ENCODE results near the gene EYA4.
"Not testable (repeated sequence)": the region's sequence is repeated elsewhere in the genome, so short reads cannot be mapped to it uniquely, and the experiment has no call there.

EYA4 gene

GRCh38 chr6:133358574-133359150, 117.5 kb downstream of the EYA4 start:
- DNase-seq = no peak

- DNase-seq = no peak
These were observed 118.1 kb downstream of the EYA4 start for GRCh38 chr6:133359256-133359655.

GRCh38 chr6:133359760-133360159, 118.6 kb downstream of the EYA4 start:
- no peak for DNase-seq

- DNase-seq = no peak
These were observed 119.0 kb downstream of the EYA4 start for GRCh38 chr6:133360194-133360593.

GRCh38 chr6:133362813-133363212, 121.7 kb downstream of the EYA4 start:
- DNase-seq = no peak

DNA sequence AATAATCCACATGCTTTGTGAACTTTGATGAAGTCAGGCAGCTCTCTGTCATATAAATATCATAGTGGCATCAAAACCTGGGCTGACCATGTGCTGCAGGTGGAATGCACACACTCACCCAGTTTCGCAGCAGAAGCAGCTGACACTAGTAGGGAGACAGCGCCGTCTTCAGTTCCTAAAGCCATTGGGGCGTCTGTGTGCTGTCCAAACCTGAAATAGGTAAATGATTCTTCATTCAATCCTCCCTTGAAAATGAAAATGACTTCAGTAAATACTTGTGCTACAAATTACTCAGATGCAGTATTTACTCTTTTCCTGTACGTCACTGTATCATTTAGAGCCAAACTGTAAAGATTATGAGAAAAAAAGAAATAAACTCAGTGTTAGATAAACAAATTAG, 127.5 kb downstream of the EYA4 start:
- DNase-seq = no peak

- DNase-seq = no peak
These were observed 128.7 kb downstream of the EYA4 start for GRCh38 chr6:133369773-133370272.

DNA sequence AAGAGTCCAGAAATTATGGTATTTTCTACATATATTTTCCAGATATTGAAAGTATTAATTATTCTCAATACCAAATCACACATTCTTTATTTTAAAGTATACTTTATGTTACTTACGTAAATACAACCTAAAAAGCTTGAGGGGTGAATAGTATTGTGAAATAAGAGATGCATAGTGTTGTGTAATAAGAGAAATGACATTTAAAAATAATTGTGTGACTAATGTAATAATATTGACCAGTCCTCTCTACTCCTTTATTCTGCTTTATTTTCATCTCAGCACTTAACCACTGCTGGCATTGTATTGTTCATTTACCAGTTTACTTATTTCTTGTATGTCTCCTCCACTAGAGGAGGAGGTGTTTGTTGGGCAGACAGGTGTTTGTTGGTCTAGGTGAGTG, 135.6 kb downstream of the EYA4 start:
- DNase-seq = no peak

- no peak for DNase-seq
These were observed 136.1 kb downstream of the EYA4 start for GRCh38 chr6:133377219-133377618.

DNA sequence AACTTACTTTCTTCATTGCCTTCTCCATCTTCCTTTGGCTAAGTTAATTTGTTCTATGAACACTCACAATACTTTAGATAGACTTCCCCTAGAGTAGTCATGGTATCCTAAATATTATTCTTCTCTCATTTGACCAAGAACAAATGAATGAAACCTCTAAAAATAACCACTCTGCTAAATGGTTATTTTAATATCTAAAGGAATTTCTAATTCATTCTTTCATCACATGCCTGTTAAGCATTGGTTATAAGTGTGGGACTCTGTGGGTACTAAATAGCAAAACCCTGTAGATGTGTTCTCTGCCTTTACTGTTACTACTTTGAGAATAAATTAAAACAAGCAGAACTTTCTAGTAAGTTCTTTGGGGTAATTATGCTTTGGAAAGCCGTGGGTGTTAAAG, 138.9 kb downstream of the EYA4 start:
- DNase-seq = no peak

DNA sequence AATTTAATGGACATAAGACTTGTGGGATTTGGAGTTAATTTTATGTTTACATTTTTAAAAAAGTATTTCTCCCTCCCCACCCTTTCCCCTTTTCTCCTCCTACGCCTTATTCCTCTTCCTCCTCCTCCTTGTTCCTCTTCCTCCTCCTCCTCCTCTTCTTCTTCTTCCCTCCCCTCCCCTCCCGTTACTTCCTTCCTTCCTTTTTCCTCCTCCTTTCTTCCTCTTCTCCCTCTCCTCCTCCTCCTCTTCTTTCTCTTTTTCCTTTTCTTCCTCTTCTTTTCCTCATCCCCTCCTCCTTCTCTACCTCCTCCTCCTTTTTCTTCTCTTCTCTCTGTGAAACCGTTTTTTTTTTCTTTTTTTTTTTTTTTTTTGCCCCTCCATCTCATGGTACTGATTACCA, 139.6 kb downstream of the EYA4 start:
- DNase-seq = no peak

GRCh38 chr6:133388731-133389130, 147.6 kb downstream of the EYA4 start:
- DNase-seq = no peak

- DNase-seq = no peak
These were observed 149.0 kb downstream of the EYA4 start for GRCh38 chr6:133390168-133390567.

- DNase-seq = no peak
These were observed 150.9 kb downstream of the EYA4 start for GRCh38 chr6:133392015-133392414.

- DNase-seq = no peak
These were observed 151.5 kb downstream of the EYA4 start for GRCh38 chr6:133392641-133393040.

DNA sequence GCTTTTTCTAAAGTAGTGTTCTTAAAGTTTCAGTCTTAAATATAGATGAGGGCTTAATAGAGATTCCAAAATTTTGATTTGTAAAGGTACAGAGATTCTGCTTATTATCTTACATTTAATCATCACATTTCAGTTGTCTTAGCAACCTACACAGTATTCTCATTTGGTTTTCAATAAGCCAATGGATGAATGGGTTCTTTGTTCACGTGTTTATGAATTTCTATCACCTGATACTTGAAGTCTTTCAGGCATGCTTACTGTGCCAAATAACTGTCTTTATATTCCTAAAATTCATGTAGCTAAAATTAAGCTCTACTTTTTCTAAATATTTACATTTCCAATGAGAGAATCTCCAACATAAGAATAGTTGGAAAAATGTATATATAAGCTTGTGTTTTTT, 152.7 kb downstream of the EYA4 start:
- DNase-seq = no peak

DNA sequence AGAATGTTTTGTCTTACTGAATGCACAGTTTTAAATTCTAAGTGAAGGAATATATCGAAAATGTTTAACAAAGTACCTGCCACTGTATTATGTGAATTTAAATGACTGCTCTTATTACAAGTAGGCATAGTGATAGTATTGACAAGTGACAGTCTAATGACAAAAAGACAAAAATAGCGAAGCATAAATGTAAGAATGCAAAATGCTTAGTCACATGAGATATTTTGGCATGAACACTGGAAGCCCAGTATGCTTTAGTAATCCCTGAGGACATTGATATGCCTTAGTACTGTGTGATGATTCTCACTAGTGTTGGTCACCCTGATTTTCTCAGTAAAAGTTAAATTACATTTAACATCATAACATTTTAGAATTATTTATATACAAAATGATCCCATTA, 153.5 kb downstream of the EYA4 start:
- DNase-seq = no peak

DNA sequence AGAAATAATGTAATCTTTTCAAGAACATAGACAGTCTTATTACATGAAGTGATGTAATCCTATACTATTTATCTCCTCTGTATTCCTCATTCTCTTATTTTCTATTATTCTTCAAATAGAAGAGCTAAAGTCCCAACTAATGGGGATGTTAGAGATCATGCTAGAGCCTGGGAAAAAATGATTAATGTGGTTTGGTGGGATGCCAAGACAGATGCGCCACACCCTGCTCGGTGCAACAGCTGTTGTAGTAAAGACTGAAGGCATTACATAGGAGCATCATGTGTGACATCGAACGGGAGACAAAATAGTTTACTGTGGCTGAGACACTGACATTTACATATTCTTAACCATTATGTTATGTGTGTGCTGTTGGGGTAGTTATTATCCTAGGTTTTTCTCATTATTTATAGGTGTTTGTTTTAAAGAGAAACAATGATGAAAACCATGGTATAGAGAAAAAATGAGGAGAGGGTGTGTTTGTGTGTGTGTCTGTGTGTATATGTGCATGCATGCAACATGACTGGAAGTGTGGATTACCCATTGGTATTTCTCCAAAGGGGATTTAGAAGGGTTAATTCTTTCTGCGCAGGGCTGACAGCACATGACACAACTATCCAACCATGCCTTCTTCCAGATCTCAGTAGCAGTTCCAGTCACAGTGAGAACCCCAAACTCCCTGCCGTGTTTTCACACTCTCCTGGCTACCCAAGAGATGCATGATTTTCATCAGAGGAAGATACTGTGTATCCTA, 155.3 kb downstream of the EYA4 start:
- no peak for DNase-seq

DNA sequence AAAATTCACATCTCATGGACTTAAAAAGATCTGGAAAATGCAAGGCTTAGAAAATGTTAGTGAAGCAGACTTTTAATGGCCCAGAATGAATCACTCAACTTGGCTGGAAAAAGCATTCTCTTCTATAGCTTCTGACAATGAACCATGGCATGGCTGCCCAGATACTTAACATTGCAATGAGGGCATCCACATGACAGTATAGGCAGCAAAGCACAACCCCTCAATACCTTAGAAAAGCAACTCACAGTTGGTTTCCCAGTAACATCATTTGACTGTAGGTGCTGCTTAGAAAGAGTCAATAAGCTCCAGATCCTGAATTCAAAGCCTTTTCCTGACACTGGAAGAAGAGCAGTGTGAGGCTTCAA, 155.8 kb downstream of the EYA4 start:
- no peak for DNase-seq

DNA sequence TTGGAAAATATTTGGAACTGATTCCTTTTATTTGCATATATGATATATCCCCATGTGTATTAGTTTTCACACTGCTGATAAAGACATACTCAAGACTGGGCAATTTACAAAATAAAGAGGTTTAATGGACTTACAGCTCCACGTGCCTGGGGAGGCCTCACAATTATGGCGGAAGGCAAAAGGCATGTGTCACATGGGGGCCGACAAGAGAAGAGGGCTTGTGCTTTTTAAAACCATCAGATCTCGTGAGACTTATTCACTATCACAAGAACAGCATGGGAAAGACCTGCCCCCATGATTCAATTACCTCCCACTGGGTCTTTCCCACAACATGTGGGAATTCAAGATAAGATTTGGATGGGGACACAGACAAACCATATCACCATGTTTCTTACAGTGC, 156.4 kb downstream of the EYA4 start:
- not testable (repeated sequence) for DNase-seq

DNA sequence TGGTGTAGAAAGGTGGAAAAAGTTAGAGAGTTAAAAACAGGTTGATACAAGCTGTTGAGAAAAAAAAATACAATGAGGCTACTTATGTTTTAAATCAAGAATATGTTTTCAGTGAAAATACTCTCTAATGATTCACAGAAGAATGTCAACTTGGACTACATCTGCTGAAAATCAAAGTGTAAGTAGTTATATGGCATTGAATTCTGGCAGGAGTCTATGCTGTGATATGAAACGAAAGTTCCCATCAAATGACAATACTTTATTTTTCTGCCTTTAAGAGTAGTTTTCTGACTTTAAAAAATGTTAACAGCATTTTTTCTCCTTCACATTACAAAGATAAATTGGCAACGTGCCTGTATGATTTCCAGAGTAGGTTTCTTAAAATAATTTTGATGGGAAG, 158.3 kb downstream of the EYA4 start:
- DNase-seq = no peak

DNA sequence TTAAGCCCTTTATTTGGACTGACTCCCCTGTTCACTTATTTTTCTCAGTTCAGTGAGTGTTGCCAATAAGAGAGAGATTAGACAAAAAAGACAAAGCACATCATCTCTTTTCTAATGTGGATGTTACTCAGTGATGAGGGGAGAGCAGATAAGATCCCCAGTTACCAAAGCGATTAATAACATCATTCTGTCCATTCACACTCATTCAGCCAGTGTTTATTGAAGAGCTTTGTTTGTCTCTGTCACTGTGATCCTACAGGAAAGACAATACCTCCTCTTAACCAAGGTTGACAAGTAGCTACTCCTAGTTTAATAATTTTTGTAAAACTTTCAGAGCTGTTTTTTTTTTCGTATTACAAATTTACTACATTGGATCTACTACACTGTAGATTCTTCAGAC, 163.0 kb downstream of the EYA4 start:
- no peak for DNase-seq

GRCh38 chr6:133404728-133405127, 163.6 kb downstream of the EYA4 start:
- DNase-seq = no peak

DNA sequence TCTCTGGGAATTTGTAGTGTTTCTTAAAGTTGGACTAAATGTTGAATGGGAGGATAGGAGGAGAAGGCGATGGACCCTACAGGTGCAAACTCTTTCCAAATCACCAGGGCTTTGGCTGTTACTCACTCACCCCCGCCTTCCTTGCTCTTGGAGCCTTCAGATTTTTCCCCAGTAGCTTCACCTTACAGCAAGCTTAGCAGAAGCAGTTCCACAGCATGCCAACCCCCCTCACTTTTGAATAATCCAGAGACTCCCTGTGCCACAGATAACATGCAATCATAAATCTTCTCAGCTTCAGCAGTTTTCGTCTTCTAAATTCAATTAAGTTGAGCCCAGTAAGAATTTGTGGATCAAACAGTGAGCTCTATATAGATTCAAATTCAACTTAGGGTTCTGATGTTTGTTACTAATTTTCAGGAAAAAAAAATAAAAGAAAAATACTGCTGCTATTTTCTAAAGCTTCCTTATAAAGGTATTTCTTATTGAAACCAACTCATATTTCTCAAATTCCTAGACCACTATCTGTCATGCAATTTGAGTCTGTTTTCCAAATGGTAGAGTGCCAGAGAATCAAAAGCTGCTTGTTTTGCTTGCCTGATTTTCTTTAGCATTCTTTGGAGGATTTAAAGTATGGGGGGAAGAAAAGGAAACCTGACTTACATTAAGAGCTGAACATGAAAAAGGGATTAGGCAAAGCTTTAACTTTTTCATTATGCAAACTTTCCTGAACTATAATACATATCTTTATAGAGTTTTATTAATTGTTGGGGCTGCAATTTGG, 166.4 kb downstream of the EYA4 start:
- no peak for DNase-seq
